Skeletal muscle satellite cell (primary cell): ENCODE data around the gene ZNF25.

ENCODE experiments used
- H3K27me3 ChIP-seq: 2 replicates; pipeline ENCODE4 v1.7.0; 2013; ENCODE audit warnings: low read length; ENCODE audit not compliant: control insufficient read depth, insufficient read depth
- H3K36me3 ChIP-seq: 2 replicates; pipeline ENCODE4 v1.7.0; 2013; ENCODE audit warnings: mild to moderate bottlenecking, control low read depth, low read length; ENCODE audit not compliant: insufficient read depth
- H3K4me1 ChIP-seq: 2 replicates; pipeline ENCODE4 v1.7.0; 2013; ENCODE audit warnings: low read length; ENCODE audit not compliant: control insufficient read depth, insufficient read depth
- H3K4me2 ChIP-seq: 2 replicates; pipeline ENCODE4 v1.7.0; 2013; ENCODE audit warnings: mild to moderate bottlenecking, low read length
- H3K4me3 ChIP-seq: 2 replicates; pipeline ENCODE4 v1.7.0; 2013; ENCODE audit warnings: low read length
- H3K9ac ChIP-seq: 2 replicates; pipeline ENCODE4 v1.7.0; 2013; ENCODE audit warnings: mild to moderate bottlenecking, low read depth, low read length, moderate library complexity
- H3K9me3 ChIP-seq: replicated peaks from 2 replicates; pipeline ENCODE4 v1.7.0; 2013; ENCODE audit warnings: mild to moderate bottlenecking, control low read depth, low read length

The ZNF25 gene

DNA sequence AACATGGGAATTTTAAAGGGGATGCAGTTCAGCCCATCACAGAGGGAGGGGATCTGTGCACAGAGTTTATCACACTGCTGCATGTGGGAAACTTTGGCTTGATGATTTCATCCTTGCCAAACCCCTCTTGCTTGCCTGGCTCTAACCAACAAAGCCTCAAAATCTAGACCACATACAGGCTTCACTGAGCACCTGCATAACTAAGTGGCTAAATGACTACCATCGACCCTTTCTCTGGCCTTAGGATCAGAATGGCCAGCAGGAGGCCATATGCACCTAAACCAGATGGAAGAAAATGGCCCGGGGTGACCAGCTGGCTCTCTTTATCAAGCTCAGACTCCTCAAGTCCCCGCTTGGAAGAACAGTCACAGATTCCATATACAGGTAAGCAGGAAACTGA lies 15.6 kb upstream of the ZNF25 start:
- Histone ChIP-seq H3K9ac (no peak overlapping the region), H3K4me1 (no peaks in the 10 kb centered on the region), H3K4me3 (no peak overlapping the region), H3K36me3 (no peaks in the 10 kb centered on the region), H3K27me3 (no peaks in the 10 kb centered on the region), H3K9me3 (no peaks in the 10 kb centered on the region), H3K4me2 (no peak overlapping the region)

DNA sequence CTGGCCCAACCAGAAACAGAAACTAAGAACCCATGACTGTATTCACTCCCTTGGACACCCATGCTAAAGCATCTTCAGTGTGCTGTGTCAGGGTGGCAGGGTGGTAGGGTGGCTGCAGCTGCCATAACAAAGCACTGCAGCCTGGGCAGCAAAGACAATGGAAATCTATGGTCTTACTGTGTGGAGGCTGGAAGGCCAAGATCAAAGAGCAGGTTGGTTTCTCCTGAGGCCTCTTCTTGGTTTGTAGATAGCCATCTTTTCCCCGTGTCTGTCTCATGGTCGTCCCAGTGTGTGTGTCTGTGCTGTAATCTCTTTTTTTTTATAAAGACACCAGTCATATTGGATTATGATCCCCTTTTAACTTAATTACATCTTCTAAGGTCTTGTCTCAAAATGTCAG lies 15.2 kb upstream of the ZNF25 start:
- Histone ChIP-seq H3K36me3 (no peaks in the 10 kb centered on the region), H3K27me3 (no peaks in the 10 kb centered on the region), H3K4me3 (no peak overlapping the region), H3K9me3 (no peaks in the 10 kb centered on the region), H3K4me2 (no peak overlapping the region), H3K9ac (no peak overlapping the region), H3K4me1 (no peaks in the 10 kb centered on the region)

DNA sequence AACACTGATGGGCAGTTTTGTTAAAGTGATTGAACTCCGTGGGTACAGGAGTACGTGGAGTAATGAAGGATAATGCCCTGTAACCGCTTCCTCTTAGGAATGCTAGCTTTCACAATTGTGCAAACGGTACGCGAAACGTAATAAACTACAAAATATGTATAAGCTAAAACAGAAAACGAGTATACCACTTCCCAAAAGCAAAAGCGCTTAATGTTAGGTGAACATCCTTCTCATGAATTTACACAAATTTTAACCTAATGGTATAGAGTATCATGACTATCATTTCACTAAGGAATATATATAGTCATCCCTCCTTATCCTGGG lies 395 bp upstream of the ZNF25 start:
- no peaks in the 10 kb centered on the region for H3K9me3 ChIP-seq
- H3K4me3 ChIP-seq: peak overlapping the region; percentile 78
- H3K27me3 ChIP-seq: no peaks in the 10 kb centered on the region
- peak overlapping the region; percentile 89 for H3K4me2 ChIP-seq
- H3K4me1 ChIP-seq: peaks cover 11% of the 10 kb centered on the region
- H3K36me3 ChIP-seq: no peaks in the 10 kb centered on the region
- H3K9ac ChIP-seq: peak overlapping the region; percentile 57

DNA sequence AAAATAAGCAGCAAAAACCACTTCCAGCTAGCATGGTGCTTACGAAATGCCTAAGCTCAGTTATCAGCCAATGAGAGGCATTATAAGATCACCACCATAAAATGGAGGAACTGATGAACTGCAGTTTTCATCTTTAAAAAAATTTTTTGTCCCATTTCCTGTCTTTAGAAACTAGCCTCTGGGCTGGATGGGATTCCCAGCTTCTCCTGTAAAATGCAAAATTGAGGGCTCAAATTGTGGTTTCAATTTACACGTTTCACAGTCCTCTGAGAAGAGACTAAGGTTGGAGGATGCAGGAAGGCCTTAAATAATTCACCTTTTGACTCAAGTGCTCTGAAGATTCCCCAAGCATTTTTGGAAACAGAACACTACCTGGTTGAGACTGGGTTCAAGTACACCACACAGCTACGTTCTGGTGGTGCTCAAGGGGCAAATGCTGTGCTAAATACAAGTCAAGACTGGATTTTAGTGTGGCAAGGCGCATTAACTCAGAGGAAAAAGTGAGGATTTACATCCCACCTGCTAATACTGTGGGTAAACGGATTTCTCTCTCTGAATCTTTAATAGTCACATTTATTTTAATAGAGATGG lies 951 bp downstream of the ZNF25 start:
- Histone ChIP-seq H3K4me2 (peak overlapping the region; percentile 89), H3K9me3 (no peaks in the 10 kb centered on the region)

DNA sequence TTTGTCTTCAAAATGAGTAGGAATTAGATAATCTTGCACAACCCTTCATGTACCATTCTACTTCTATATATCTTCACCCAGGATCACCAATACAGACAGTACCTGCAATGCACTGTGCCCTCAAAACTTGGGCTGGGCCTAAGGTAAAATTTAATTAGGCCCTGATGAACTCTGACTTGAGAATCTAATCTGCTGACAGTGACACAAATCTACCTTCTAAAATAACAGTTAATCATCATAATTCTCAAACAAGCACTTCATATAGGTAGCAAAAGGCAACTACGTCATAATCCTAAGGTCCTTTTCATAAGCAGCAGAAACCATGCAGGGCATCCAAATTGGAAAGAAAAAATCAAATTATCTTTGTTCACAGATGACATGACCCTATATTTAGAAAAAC lies 4.1 kb downstream of the ZNF25 start:
- Histone ChIP-seq H3K4me1 (peaks cover 11% of the 10 kb centered on the region), H3K27me3 (no peaks in the 10 kb centered on the region), H3K9ac (no peak overlapping the region), H3K36me3 (peaks cover 2% of the 10 kb centered on the region), H3K4me3 (no peak overlapping the region), H3K9me3 (no peaks in the 10 kb centered on the region), H3K4me2 (no peak overlapping the region)

More for the DNA sequence above, 951 bp downstream of the ZNF25 start:
- Histone ChIP-seq H3K4me3 (peak overlapping the region; percentile 78), H3K4me1 (peaks cover 11% of the 10 kb centered on the region), H3K27me3 (no peaks in the 10 kb centered on the region), H3K9ac (peak overlapping the region; percentile 94), H3K36me3 (no peaks in the 10 kb centered on the region)

DNA sequence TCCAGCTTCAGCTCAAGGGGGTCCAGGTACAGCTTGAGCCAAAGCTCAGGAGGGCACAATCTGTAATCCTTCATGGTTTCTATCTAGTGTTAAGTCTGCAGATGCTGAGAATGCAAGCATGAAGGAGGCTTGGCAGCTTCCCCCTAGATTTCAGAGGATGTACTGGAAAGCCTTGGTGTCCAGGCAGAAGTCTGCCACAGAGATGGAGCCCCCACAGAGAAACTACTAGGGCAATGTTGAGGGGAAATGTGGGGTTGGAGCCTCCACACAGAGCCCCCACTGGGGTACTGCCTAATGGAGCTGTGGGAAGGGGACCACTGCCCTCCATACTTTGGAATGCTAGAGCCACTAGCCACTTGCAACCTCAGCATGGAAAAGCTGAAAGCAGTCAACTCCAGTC lies 11.4 kb downstream of the ZNF25 start:
- Histone ChIP-seq H3K4me1 (no peaks in the 10 kb centered on the region), H3K4me2 (no peak overlapping the region), H3K9ac (no peak overlapping the region), H3K4me3 (no peak overlapping the region), H3K36me3 (peaks cover 18% of the 10 kb centered on the region), H3K27me3 (no peaks in the 10 kb centered on the region), H3K9me3 (no peaks in the 10 kb centered on the region)

DNA sequence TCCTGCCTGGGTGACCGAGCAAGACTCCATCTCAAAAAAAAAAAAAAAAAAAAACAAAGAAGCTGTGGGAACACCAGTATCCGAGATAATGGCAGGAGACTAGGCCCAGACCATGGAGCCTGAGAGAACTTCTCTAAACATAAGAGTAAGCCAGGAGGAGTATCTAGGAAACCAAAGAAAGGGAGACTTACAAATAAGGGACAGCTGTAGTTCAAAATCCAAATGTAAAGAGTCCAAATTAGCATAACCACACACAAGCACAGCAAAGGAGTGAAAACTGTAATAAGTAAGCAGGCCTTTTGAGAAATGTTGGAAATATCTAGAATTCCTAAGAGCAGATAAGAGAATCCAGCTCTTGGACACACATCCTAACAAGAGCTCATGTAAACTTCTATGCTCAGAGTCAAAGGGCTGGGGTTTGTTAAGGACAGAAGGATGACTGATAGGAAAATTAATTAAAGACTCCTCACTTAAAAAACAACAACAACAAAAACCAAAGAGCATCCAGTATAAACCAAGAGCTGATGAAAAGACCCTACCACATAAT lies 15.8 kb downstream of the ZNF25 start:
- no peaks in the 10 kb centered on the region for H3K9me3 ChIP-seq
- H3K4me3 ChIP-seq: no peak overlapping the region
- no peaks in the 10 kb centered on the region for H3K27me3 ChIP-seq
- peaks cover 34% of the 10 kb centered on the region for H3K36me3 ChIP-seq
- H3K4me2 ChIP-seq: no peak overlapping the region
- no peaks in the 10 kb centered on the region for H3K4me1 ChIP-seq
- H3K9ac ChIP-seq: no peak overlapping the region

DNA sequence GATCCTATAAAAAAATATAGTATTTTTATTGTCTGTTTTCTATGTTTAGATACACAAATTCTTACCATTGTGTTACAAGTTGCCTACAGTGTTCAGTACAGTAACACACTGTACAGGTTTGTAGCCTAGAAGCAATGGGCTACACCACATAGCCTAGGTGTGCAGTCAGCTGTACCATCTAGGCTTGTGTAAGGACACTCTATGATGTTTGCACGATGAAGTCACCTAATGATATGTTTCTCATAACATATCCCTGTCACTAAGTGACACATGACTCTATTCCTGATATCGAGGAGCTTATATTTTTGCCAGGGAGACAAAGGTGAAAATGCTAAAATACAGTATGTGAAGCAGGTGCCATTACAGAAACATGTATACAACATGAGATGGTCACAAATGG lies 18.6 kb downstream of the ZNF25 start:
- Histone ChIP-seq H3K9ac (no peak overlapping the region), H3K27me3 (no peaks in the 10 kb centered on the region), H3K9me3 (no peaks in the 10 kb centered on the region), H3K4me2 (no peak overlapping the region), H3K36me3 (peaks cover 47% of the 10 kb centered on the region), H3K4me1 (no peaks in the 10 kb centered on the region), H3K4me3 (no peak overlapping the region)

DNA sequence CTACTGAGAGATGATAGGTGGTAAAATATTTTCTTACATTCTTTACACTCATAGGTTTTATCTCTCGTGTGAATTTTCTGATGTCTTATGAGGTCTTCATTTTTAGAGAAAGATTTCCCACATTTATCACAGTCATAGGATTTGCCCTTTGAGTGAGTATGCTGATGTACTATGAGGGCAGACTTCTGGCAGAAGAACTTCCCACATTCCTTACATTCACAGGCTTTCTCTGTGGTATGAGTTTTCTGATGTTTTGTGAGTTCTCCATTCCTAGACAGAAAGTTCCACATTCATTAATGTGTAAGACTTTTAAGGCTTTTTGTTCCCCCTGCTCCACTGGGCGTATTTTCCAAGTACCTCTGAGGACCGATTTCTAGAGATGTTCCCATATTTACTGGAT lies 23.5 kb downstream of the ZNF25 start:
- no peaks in the 10 kb centered on the region for H3K9me3 ChIP-seq
- H3K4me1 ChIP-seq: no peaks in the 10 kb centered on the region
- H3K36me3 ChIP-seq: peaks cover 58% of the 10 kb centered on the region
- no peak overlapping the region for H3K4me2 ChIP-seq
- no peaks in the 10 kb centered on the region for H3K27me3 ChIP-seq
- H3K4me3 ChIP-seq: no peak overlapping the region
- H3K9ac ChIP-seq: no peak overlapping the region

DNA sequence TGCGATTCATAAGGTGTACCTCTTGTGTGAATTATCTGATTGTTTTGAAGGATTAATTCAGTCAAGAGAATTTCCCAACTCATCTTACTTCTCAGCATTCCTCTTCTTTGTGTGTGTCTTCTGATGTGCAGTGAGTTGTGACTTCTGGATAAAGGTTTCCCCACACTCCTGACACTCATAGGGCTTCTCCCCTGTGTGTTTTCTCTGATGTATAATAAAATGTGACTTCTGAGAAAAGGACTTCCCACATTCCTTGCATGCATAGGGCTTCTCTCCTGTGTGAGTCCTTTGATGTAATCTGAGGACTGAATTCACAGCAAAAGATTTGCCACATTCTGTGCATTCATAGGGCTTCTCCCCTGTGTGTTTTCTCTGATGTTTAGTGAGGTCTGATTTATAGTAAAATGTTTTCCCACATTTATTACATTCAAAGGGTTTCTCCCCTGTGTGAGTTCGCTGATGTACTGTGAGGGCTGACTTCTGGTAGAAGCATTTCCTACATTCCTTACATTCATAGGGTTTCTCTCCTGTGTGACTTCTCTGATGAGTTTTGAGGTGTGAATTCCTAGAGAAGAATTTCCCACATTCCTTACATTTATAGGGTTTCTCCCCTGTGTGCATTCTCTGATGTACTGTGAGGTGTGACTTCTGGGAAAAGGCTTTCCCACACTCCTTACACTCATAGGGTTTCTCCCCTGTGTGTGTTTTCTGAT lies 24.2 kb downstream of the ZNF25 start:
- Histone ChIP-seq H3K4me3 (no peak overlapping the region), H3K4me2 (no peak overlapping the region), H3K27me3 (no peaks in the 10 kb centered on the region), H3K9me3 (no peaks in the 10 kb centered on the region), H3K9ac (no peak overlapping the region), H3K36me3 (peaks cover 51% of the 10 kb centered on the region), H3K4me1 (no peaks in the 10 kb centered on the region)

DNA sequence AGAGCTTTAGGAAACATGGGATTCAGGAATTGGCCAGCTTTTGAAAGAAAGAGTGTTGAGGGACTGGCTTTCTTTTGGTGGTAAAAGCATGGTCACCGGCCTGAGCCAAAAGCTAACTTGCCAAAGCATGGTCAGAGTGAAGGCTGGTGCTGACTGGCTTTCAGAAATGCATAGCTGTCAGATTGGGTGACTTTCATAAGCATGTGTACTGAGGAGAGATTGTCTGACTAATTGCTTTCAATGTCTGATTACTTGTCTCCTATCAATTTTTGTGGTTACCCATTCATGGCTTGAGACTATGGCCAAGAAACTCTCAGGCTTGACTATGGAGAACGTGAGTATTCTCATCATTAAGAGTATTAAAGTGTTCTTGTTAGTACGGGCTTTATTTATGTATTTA lies 28.2 kb downstream of the ZNF25 start:
- H3K4me1 ChIP-seq: no peaks in the 10 kb centered on the region
- H3K4me3 ChIP-seq: no peak overlapping the region
- H3K9me3 ChIP-seq: no peaks in the 10 kb centered on the region
- no peak overlapping the region for H3K4me2 ChIP-seq
- no peak overlapping the region for H3K9ac ChIP-seq
- H3K27me3 ChIP-seq: no peaks in the 10 kb centered on the region
- peaks cover 22% of the 10 kb centered on the region for H3K36me3 ChIP-seq

DNA sequence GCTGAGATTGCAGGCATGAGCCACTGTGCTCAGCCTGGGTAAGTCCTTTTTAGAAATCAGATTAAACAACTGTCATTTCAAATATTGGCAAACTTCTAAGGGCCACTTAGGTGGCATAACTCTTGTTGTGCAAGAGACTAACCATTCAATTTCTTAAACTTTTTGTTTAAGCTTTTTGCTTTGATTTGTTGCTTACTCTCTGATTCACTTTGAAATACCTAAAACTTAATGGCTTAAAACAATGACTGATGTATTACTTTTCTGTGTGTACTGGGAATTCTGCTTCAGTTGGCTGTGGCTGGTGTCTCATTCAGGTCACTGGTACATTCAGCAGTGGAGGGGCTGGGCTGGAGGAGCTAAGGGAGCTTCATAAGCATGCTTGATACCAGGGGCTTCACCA lies 28.9 kb downstream of the ZNF25 start:
- no peaks in the 10 kb centered on the region for H3K4me1 ChIP-seq
- H3K36me3 ChIP-seq: peaks cover 15% of the 10 kb centered on the region
- no peak overlapping the region for H3K4me2 ChIP-seq
- H3K27me3 ChIP-seq: no peaks in the 10 kb centered on the region
- H3K9ac ChIP-seq: no peak overlapping the region
- H3K4me3 ChIP-seq: no peak overlapping the region
- H3K9me3 ChIP-seq: no peaks in the 10 kb centered on the region
